GM12878 (cell line): ENCODE measurements around the gene PHLDA2. TPM values are rescaled to one million over a fixed set of nuclear protein-coding genes. Genes with fewer than 3 reads are reported as not detected.
A peak's percentile ranks its signal among the peaks of the same experiment; 100 is the strongest.

ENCODE experiments used
- ATAC-seq: fragments of 200-7000 bp; cut with Tn5 transposase; 3 replicates; pipeline ENCODE4 v1.9.1; 2020; ENCODE audit warnings: mild to moderate bottlenecking, moderate library complexity
- BruUV-seq: library from RNA; stranded (reverse); fragments of 400-500 nt; replicated peaks from 2 replicates; lab custom pipeline; 2021; lab: Mats Ljungman, UMichigan
- CTCF ChIA-PET: fragments of 300-600 bp; sonication (Branson Sonifier 250); formaldehyde crosslinking; extraction: SDS; loops from one replicate; lab custom pipeline; 2021; ENCODE audit warnings: inconsistent platforms; lab: Yijun Ruan, JAX
- POLR2A ChIA-PET: fragments of 350-600 bp; formaldehyde crosslinking; extraction: SDS; loops from one replicate; lab custom pipeline; 2021; ENCODE audit warnings: inconsistent platforms; lab: Charles Lee
- RAD21 ChIA-PET: fragments of 300-600 bp; sonication (Branson Sonifier 250); formaldehyde crosslinking; loops from one replicate; lab custom pipeline; 2023; ENCODE audit warnings: antibody characterized with exemption; ENCODE audit not compliant: unreplicated experiment; lab: Charles Lee
- SMC1A ChIA-PET: fragments of 300-600 bp; sonication (Branson Sonifier 250); formaldehyde crosslinking; loops from one replicate; lab custom pipeline; 2023; ENCODE audit not compliant: unreplicated experiment, uncharacterized antibody; lab: Charles Lee
- DNase-seq: peaks from one replicate; pipeline ENCODE4 v3.0.0-alpha.2; 2011; ENCODE audit warnings: low read depth, low spot score
- FAIRE-seq: peaks from 3 replicates; lab custom pipeline; 2011; peaks lifted over from hg19 to GRCh38; lab: Jason Lieb, UNC
- H2AFZ ChIP-seq: 2 replicates; pipeline ENCODE4 v1.6.0; 2011; ENCODE audit warnings: low read depth, low read length, control low read depth; ENCODE audit not compliant: control insufficient read depth
- H3K27ac ChIP-seq: 2 replicates; pipeline ENCODE4 v1.5.1; 2011; ENCODE audit warnings: control low read depth; ENCODE audit not compliant: control insufficient read depth, insufficient read depth
- H3K27me3 ChIP-seq, 2 experiments: replicated peaks in 1 of 2; 2 replicates each; pipeline versions ENCODE4 v1.6.0 to v1.6.1; 2011; ENCODE audit warnings: low read length in 1 of 2; ENCODE audit not compliant: control insufficient read depth in 2 of 2, insufficient read depth in 2 of 2
- H3K36me3 ChIP-seq, 2 experiments: 2 replicates each; pipeline ENCODE4 v1.5.1; 2011; ENCODE audit warnings: low read length in 1 of 2; ENCODE audit not compliant: control insufficient read depth in 2 of 2, insufficient read depth in 2 of 2
- H3K4me1 ChIP-seq: 2 replicates; pipeline ENCODE4 v1.6.1; 2011; ENCODE audit warnings: mild to moderate bottlenecking, low read length, moderate library complexity, mixed read lengths; ENCODE audit not compliant: control insufficient read depth, insufficient read depth
- H3K4me2 ChIP-seq: 2 replicates; pipeline ENCODE4 v1.6.0; 2011; ENCODE audit warnings: control low read depth; ENCODE audit not compliant: control insufficient read depth, insufficient read depth
- H3K4me3 ChIP-seq: fragments of 200-600 bp; sonication (generic); 2 replicates; pipeline ENCODE4 v1.5.1; 2016
- H3K79me2 ChIP-seq: 2 replicates; pipeline ENCODE4 v1.6.0; 2011; ENCODE audit warnings: low read length; ENCODE audit not compliant: control insufficient read depth, insufficient read depth
- H3K9ac ChIP-seq: 2 replicates; pipeline ENCODE4 v1.8.0; 2011; ENCODE audit warnings: low read length, control low read depth, mixed read lengths; ENCODE audit not compliant: control insufficient read depth, insufficient read depth
- H3K9me3 ChIP-seq: replicated peaks from 3 replicates; pipeline ENCODE4 v1.5.1; 2011; ENCODE audit warnings: mild to moderate bottlenecking, low read length; ENCODE audit not compliant: control insufficient read depth, insufficient read depth
- H4K20me1 ChIP-seq: 2 replicates; pipeline ENCODE4 v1.6.0; 2011; ENCODE audit not compliant: control insufficient read depth, insufficient read depth
- ATF3 ChIP-seq: IDR thresholded peaks from 2 replicates; pipeline ENCODE4 v1.6.1; 2011; ENCODE audit warnings: low read depth, mild to moderate bottlenecking, low read length, moderate library complexity, borderline replicate concordance; ENCODE audit errors: extremely low read depth
- BCLAF1 ChIP-seq: fragments of 450-650 bp; IDR thresholded peaks from 2 replicates; pipeline ENCODE4 v1.6.1; 2017; ENCODE audit warnings: antibody characterized with exemption, mild to moderate bottlenecking, moderate library complexity
- BHLHE40 ChIP-seq, 2 experiments: fragments of 450-650 bp in 1 of 2; IDR thresholded peaks; 2 replicates each; pipeline ENCODE4 v1.6.1; 2011 to 2017; ENCODE audit warnings: low read depth in 2 of 2, borderline replicate concordance in 1 of 2, improper control_type of control experiment in 1 of 2, low read length in 1 of 2, mild to moderate bottlenecking in 1 of 2
- CBX5 ChIP-seq: sonication (generic); IDR thresholded peaks from 2 replicates; pipeline ENCODE4 v1.6.1; 2016; ENCODE audit warnings: low read depth, moderate library complexity, mild to moderate bottlenecking, inconsistent platforms
- CHD2 ChIP-seq: IDR thresholded peaks from 2 replicates; pipeline ENCODE4 v1.6.1; 2011; ENCODE audit warnings: low read depth, low read length, improper control_type of control experiment, borderline replicate concordance
- CREB1 ChIP-seq: IDR thresholded peaks from 2 replicates; pipeline ENCODE4 v1.6.1; 2012; ENCODE audit warnings: low read depth, mild to moderate bottlenecking, inconsistent platforms
- EGR1 ChIP-seq, 2 experiments: IDR thresholded peaks; 1 replicate in 1 of 2; 2 replicates in 1 of 2; pipeline ENCODE4 v1.6.1; 2011 to 2012; ENCODE audit warnings: low read depth in 2 of 2, low read length in 2 of 2, borderline replicate concordance in 1 of 2, mild to moderate bottlenecking in 1 of 2, moderate library complexity in 1 of 2
- ELK1 ChIP-seq: IDR thresholded peaks from 2 replicates; pipeline ENCODE4 v1.6.1; 2012; ENCODE audit warnings: low read depth, low read length, improper control_type of control experiment
- HCFC1 ChIP-seq: fragments of 150-350 bp; IDR thresholded peaks from 2 replicates; pipeline ENCODE4 v1.6.1; 2014; ENCODE audit warnings: low read length
- HDAC2 ChIP-seq: fragments of 200-600 bp; sonication (generic); IDR thresholded peaks from 2 replicates; pipeline ENCODE4 v1.6.1; 2017
- IKZF1 ChIP-seq: fragments of 450-650 bp; conservative IDR thresholded peaks from 2 replicates; pipeline ENCODE4 v1.6.1; 2017; ENCODE audit warnings: antibody characterized with exemption, mild to moderate bottlenecking
- RAD21 ChIP-seq: IDR thresholded peaks from 2 replicates; pipeline ENCODE4 v1.6.1; 2011; ENCODE audit warnings: mild to moderate bottlenecking, low read depth, low read length, moderate library complexity; ENCODE audit not compliant: insufficient read depth
- RUNX3 ChIP-seq: IDR thresholded peaks from 2 replicates; pipeline ENCODE4 v1.6.1; 2012; ENCODE audit warnings: low read length, inconsistent platforms
- SPI1 ChIP-seq: IDR thresholded peaks from 2 replicates; pipeline ENCODE4 v1.6.1; 2011; ENCODE audit warnings: low read depth, mild to moderate bottlenecking, low read length, moderate library complexity, borderline replicate concordance; ENCODE audit not compliant: insufficient read depth
- SUPT20H ChIP-seq: IDR thresholded peaks from 2 replicates; pipeline ENCODE4 v1.6.1; 2011; ENCODE audit warnings: low read depth, mild to moderate bottlenecking, low read length, moderate library complexity, borderline replicate concordance; ENCODE audit not compliant: control insufficient read depth
- ZNF207 ChIP-seq: fragments of 450-650 bp; IDR thresholded peaks from 2 replicates; pipeline ENCODE4 v1.6.1; 2014; ENCODE audit warnings: antibody characterized with exemption, mild to moderate bottlenecking, borderline replicate concordance
- ZSCAN29 ChIP-seq: fragments of 450-650 bp; IDR thresholded peaks from 2 replicates; pipeline ENCODE4 v1.6.1; 2017; ENCODE audit warnings: mild to moderate bottlenecking, moderate library complexity
- ZZZ3 ChIP-seq: IDR thresholded peaks from 2 replicates; pipeline ENCODE4 v1.6.1; 2011; ENCODE audit warnings: low read depth; ENCODE audit not compliant: control insufficient read depth, insufficient read length
- WGBS: methylation state at CpG from one replicate; pipeline ENCODE4 v1.1.6; 2016; ENCODE audit warnings: low lambda C conversion rate; ENCODE audit not compliant: insufficient replicate concordance, insufficient coverage; ENCODE audit errors: missing lambda C conversion rate; 5-methylcytosine and 5-hydroxymethylcytosine counted together
- in situ Hi-C: fragments of 300-500 bp; cut with MboI; formaldehyde crosslinking; loops from 9 replicates; pipeline ENCODE4 v1.14.3; 2018; ENCODE audit warnings: mixed read lengths
- intact Hi-C: fragments of 100-400 bp; cut with micrococcal nuclease; formaldehyde crosslinking; loops from one replicate; pipeline ENCODE4 v1.14.2; 2022; ENCODE audit not compliant: unreplicated experiment
- polyA plus RNA-seq, 11 experiments: library from polyadenylated mRNA; depleted of rRNA in 4 of 11; unstranded in 6 of 11; stranded (reverse) in 5 of 11; fragments of >200 nt; fragmentation: Nextera tagmentation in 4 of 11; fragmentation: Illumina TruSeq in 1 of 11; extraction: Ambion mirVana in 4 of 11; extraction: Trizol in 1 of 11; gene quantifications; 1 replicate in 1 of 11; 2 replicates in 10 of 11; pipeline versions ENCODE4 v1.2.1 to v1.2.3, GENCODE V29; 2011 to 2016; ENCODE audit warnings: inconsistent platforms in 2 of 11, missing spikeins in 2 of 11, low read depth in 1 of 11
- total RNA-seq, 4 experiments: library from RNA; depleted of rRNA in 3 of 4; stranded (reverse); fragments of >200 nt in 3 of 4; fragmentation: Illumina TruSeq in 1 of 4; extraction: Trizol in 1 of 4; gene quantifications; 2 replicates each; pipeline versions ENCODE4 v1.2.1 to v1.2.3, GENCODE V29; 2013 to 2021

PHLDA2 gene
- total and polyA plus RNA-seq, 10 of the 15 experiments (the other 5 are each of a cell fraction or from before 2014, with no cell fraction given): 0.15 to 0.49 (median 0.16) TPM; not detected in 7

GRCh38 chr11:2929950-2930703 is 907 bp upstream of the PHLDA2 start:
- peak overlapping the region; percentile 62 for H3K4me3 ChIP-seq
- no peaks in the 10 kb centered on the region for H3K9me3 ChIP-seq
- in situ Hi-C loops (no loop called here), intact Hi-C loops (loop anchor here (2.0 to 10.0 kb wide), 3 partner anchors 37 to 397 kb away; no protein-coding TSS in a partner anchor)
- DNase-seq (peak; percentile 11), ATAC-seq (peak; percentile 57), FAIRE-seq (no peak)
- CTCF ChIA-PET: interaction anchor here (0.6 to 2.9 kb wide), 23 partner anchors 12 to 397 kb away, joined by 3 to 25 read pairs (median 5); a partner anchor contains a TSS
- H3K27me3 ChIP-seq: peaks cover 3 to 15% of the 10 kb centered on the region in 2 experiments
- WGBS: 3% methylated on average over 47 of the region's 47 CpGs
- H2AFZ ChIP-seq: peak overlapping the region; percentile 51
- H4K20me1 ChIP-seq: no peaks in the 10 kb centered on the region
- no peaks in the 10 kb centered on the region for H3K36me3 ChIP-seq
- SMC1A ChIA-PET: interaction anchor here (1.1 to 2.0 kb wide), 2 partner anchors 37 to 397 kb away, joined by 4 to 14 read pairs; no protein-coding TSS in a partner anchor
- POLR2A ChIA-PET: interaction anchor here (0.6 to 2.1 kb wide), 4 partner anchors 11 to 38 kb away, joined by 3 to 8 read pairs (median 4); a partner anchor contains a TSS
- H3K9ac ChIP-seq: peak overlapping the region; percentile 35; the same call in 1 of the 2 replicates
- no peak overlapping the region for H3K27ac ChIP-seq
- H3K79me2 ChIP-seq: no peaks in the 10 kb centered on the region
- peaks cover 21% of the 10 kb centered on the region for H3K4me1 ChIP-seq
- H3K4me2 ChIP-seq: peak overlapping the region; percentile 95
- BruUV-seq: no TSS peak
- RAD21 ChIA-PET: interaction anchor here (1.0 to 2.3 kb wide), 5 partner anchors 27 to 398 kb away, joined by 3 to 14 read pairs (median 9); no protein-coding TSS in a partner anchor
- TF ChIP-seq ZSCAN29 (no peak), IKZF1 (0 out of 2 replicates have a peak, but pooled peaks have one; percentile 3), ZZZ3 (no peak), BHLHE40 (IDR thresholded peaks at IDR 0.05; ENCODE audit: borderline replicate concordance in 1 of 2, low read depth in 2 of 2, low read length in 1 of 2) (no peak), HDAC2 (no peak), RAD21 (no peak), CBX5 (no peak), SPI1 (0 out of 2 replicates have a peak, but pooled peaks have one; percentile 1), ATF3 (no peak), EGR1 (IDR thresholded peaks at IDR 0.05; ENCODE audit: borderline replicate concordance in 1 of 2, low read depth in 2 of 2, low read length in 2 of 2) (peak in 1 of 2 experiments; percentile 55; a peak in 1 of 3 replicates), ELK1 (no peak), CHD2 (0 out of 2 replicates have a peak, but pooled peaks have one; percentile 12), BCLAF1 (no peak), RUNX3 (0 out of 2 replicates have a peak, but pooled peaks have one; percentile 12), CREB1 (peak; percentile 41; the same call in 1 of the 2 replicates), SUPT20H (no peak), ZNF207 (no peak), HCFC1 (no peak)
